ENCODE data around the gene MMS19.

MMS19 gene

DNA sequence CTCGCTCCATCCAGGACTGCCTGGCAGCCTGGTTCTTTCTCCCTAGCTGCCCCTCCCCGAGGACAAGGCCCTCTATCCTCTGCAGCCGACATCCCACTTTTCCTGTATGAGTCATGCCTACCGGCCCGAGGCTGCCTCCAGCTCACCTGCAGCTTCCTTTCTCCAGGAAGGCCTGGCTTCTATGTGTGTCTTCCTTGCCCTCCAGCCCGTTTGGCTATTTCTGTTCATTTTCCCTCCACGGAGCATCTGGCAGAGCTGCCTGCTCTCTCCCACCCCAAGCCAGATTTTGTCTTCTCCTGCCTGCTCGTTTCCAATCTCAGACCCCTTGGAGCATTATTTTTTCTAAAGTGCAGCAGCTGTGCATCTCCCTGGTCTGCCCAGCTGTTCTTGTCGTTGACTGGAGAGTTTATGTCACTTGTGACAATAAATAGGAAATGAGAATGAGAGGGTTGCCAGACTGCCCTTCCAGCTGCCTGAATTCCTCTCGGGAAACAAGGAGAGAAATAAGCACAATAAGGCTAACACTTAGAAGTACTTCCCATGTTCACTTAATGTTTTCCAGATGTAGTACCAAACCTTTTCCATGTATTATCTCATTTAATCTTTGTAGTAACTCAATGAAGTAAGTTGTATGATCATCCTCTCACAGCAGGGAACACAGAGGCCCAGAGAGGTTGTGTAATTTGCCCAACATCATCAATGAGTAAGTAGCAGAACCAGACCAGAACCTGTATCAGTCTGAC lies 20.2 kb upstream of the MMS19 start:
- H3K4me3 Mint-ChIP-seq, result no peak overlapping the region
- no peaks in the 10 kb centered on the region for H3K4me1 Mint-ChIP-seq (ENCODE audit: low read depth)
- DNase-seq (ENCODE audit: low spot score), result no peak
- no peaks in the 10 kb centered on the region for H3K9me3 Mint-ChIP-seq
- no peaks in the 10 kb centered on the region for H3K36me3 Mint-ChIP-seq (ENCODE audit: low read depth)
- peaks cover 32% of the 10 kb centered on the region for H3K27me3 Mint-ChIP-seq (ENCODE audit: low read depth)
- H3K27ac Mint-ChIP-seq, result no peak overlapping the region

DNA sequence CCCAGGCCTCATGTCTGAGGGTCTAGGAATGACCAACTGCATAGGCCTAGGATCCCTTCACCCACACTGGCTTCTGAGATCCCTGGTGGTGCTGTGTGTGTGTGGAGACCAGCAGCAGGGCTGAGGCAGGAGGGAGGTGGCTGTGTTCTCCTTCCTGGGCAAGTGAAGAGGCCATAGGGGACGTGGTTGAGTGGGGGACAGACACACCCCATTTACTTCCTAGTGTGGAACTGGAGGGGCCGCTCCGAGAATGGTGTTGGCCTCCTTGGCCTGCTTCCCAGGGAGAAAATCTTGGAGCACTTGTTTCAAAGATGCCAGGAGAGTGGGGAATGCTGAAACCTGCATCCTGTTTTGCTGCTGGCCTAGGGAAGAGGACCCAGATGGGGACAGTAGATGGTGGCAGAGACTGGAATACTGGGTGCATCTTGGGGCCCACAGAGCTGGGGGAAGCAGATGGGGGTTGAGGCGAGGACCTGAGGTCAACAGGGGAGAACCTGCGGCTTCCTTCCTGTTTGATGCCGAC lies 19.6 kb upstream of the MMS19 start:
- no peak overlapping the region for H3K4me3 Mint-ChIP-seq
- peaks cover 33% of the 10 kb centered on the region for H3K27me3 Mint-ChIP-seq (ENCODE audit: low read depth)
- DNase-seq (ENCODE audit: low spot score), result no peak
- no peaks in the 10 kb centered on the region for H3K36me3 Mint-ChIP-seq (ENCODE audit: low read depth)
- no peaks in the 10 kb centered on the region for H3K9me3 Mint-ChIP-seq
- no peak overlapping the region for H3K27ac Mint-ChIP-seq
- no peaks in the 10 kb centered on the region for H3K4me1 Mint-ChIP-seq (ENCODE audit: low read depth)

GRCh38 chr10:97517096-97517750 lies 19.0 kb upstream of the MMS19 start:
- H3K4me1 Mint-ChIP-seq (ENCODE audit: low read depth), result no peaks in the 10 kb centered on the region
- H3K27me3 Mint-ChIP-seq (ENCODE audit: low read depth), result peaks cover 29% of the 10 kb centered on the region
- H3K9me3 Mint-ChIP-seq, result no peaks in the 10 kb centered on the region
- no peak overlapping the region for H3K27ac Mint-ChIP-seq
- no peaks in the 10 kb centered on the region for H3K36me3 Mint-ChIP-seq (ENCODE audit: low read depth)
- H3K4me3 Mint-ChIP-seq, result no peak overlapping the region
- DNase-seq (ENCODE audit: low spot score), result no peak

DNA sequence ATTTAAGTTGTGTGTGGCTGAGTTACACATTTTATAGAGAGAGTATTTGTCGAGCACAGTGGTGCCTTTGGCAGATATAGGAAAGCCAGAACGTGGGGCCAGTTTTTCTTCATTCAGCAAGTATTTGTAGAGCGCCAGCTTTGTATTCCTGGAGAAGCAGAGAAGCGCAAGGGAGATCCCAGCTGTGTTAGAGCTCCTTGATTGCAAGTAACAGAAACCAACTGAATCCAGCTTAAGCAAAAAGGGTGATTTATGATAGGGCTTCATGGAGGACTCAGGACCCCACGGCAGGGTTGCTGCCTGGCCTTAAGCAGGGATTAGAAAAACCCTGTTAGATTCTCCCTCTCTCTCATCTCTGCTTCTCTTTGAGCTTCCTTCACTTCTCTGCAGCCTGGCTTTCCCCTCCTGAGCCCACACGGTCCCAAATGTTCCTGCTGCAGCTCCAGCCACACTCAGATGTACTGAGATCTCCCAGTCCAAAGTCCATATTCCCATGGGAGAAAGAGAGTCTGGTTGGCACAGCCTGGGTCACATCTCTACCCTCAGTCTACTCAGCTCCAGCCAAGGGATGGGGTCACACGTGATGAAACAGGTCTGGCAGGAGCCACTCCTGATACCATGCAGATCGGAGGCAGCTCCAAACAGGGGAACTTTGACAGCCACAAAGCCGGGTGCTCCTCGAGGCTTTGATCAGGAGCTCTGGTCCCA lies 17.2 kb upstream of the MMS19 start:
- Mint-ChIP-seq H3K27ac (no peak overlapping the region), H3K27me3 (ENCODE audit: low read depth) (peaks cover 28% of the 10 kb centered on the region), H3K4me1 (ENCODE audit: low read depth) (no peaks in the 10 kb centered on the region), H3K36me3 (ENCODE audit: low read depth) (no peaks in the 10 kb centered on the region), H3K9me3 (no peaks in the 10 kb centered on the region), H3K4me3 (no peak overlapping the region)
- DNase-seq (ENCODE audit: low spot score), result no peak

DNA sequence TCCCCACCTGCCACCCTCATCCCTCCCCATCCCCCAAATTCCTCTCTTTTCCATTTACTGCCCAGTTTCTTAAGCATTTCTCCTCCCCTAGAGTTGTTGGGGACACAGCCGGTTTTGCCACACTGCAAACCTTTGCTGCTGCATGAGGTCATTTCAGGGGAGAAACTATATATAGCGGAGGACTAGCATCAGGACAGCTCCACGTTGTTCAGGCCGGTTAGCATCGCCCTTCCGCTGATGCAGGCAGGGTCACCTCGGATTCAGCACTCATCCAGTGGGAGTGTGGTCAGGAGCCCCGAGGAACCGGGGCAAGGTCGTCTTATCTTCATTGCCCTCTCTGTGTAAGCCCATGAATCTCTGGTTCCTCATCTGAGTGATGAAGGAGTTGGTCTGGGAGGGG lies 16.1 kb upstream of the MMS19 start:
- DNase-seq (ENCODE audit: low spot score), result no peak
- H3K36me3 Mint-ChIP-seq (ENCODE audit: low read depth), result no peaks in the 10 kb centered on the region
- no peak overlapping the region for H3K27ac Mint-ChIP-seq
- no peaks in the 10 kb centered on the region for H3K9me3 Mint-ChIP-seq
- H3K4me1 Mint-ChIP-seq (ENCODE audit: low read depth), result no peaks in the 10 kb centered on the region
- H3K4me3 Mint-ChIP-seq, result no peak overlapping the region
- H3K27me3 Mint-ChIP-seq (ENCODE audit: low read depth), result peaks cover 23% of the 10 kb centered on the region

DNA sequence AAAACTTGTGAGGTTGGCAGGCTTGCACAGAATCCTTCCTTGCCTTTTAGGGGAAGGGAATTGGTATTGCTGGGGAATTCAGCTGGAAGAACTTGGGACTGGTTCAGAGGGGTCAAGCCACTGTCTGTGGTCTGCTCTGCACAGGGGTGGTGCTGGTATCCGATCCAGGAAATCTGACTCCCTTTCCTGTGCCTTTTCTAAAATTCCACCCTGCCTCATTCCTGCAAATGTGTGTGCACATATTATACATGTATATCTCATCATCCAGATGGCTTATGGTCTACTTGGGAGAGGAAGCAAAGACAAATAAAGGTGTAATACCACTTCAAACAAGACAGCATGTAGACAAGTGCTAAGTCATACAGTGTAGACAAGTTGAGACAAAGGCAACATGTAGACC lies 14.8 kb upstream of the MMS19 start:
- no peaks in the 10 kb centered on the region for H3K9me3 Mint-ChIP-seq
- no peaks in the 10 kb centered on the region for H3K4me1 Mint-ChIP-seq (ENCODE audit: low read depth)
- no peak overlapping the region for H3K27ac Mint-ChIP-seq
- no peak overlapping the region for H3K4me3 Mint-ChIP-seq
- peaks cover 23% of the 10 kb centered on the region for H3K27me3 Mint-ChIP-seq (ENCODE audit: low read depth)
- no peak for DNase-seq (ENCODE audit: low spot score)
- no peaks in the 10 kb centered on the region for H3K36me3 Mint-ChIP-seq (ENCODE audit: low read depth)

GRCh38 chr10:97511711-97512440 lies 13.7 kb upstream of the MMS19 start:
- no peak for DNase-seq (ENCODE audit: low spot score)
- no peaks in the 10 kb centered on the region for H3K4me1 Mint-ChIP-seq (ENCODE audit: low read depth)
- peaks cover 24% of the 10 kb centered on the region for H3K27me3 Mint-ChIP-seq (ENCODE audit: low read depth)
- H3K9me3 Mint-ChIP-seq, result no peaks in the 10 kb centered on the region
- H3K4me3 Mint-ChIP-seq, result no peak overlapping the region
- H3K27ac Mint-ChIP-seq, result no peak overlapping the region
- no peaks in the 10 kb centered on the region for H3K36me3 Mint-ChIP-seq (ENCODE audit: low read depth)

DNA sequence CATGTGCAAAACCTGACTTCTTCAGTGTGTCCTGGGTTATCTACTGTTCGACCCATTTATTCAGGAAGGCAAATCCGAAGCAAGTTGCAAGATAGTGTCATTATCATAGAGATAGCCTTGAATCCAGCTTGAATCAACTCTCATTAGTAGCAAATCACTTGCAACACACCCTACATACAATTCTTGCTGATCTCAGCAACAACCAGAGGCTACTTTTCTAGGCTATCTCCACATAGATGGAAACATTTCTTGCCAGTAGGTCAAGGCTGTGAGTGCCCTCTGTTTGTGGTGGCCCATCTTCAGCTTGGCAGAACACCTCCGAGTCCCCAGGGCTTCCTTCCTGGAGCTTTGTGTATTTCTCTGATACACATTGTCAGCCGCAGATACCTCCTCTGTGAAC lies 12.5 kb upstream of the MMS19 start:
- no peaks in the 10 kb centered on the region for H3K4me1 Mint-ChIP-seq (ENCODE audit: low read depth)

DNA sequence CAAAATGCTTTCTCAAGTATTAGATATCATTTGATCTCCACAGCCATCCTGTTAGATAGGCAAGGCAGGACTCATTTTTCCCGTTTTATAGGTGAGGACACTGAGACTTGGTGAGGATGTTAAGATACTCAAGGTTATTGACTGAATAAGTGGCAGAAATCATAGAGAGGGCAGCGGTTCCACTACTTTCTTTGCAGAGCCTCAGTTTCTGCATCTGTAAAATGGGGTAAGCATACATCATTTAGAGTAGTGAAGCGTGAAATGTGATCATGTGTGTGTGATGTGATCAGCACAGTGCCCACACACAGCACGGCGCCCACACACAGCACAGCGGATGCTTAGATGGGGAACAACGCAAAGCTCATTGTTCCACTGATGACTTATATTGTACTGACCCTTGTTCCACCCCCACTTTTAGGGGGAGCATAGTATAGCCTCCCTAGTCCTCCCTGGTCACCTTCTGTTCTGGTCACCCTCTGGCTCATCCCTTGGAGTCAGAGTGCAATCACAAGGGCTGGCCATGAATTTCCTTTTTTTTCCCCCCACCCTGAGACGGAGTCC lies 11.0 kb upstream of the MMS19 start:
- Mint-ChIP-seq H3K4me3 (no peak overlapping the region), H3K27ac (no peak overlapping the region), H3K27me3 (ENCODE audit: low read depth) (peaks cover 17% of the 10 kb centered on the region), H3K36me3 (ENCODE audit: low read depth) (no peaks in the 10 kb centered on the region), H3K4me1 (ENCODE audit: low read depth) (no peaks in the 10 kb centered on the region), H3K9me3 (no peaks in the 10 kb centered on the region)
- no peak for DNase-seq (ENCODE audit: low spot score)

More for the DNA sequence above, 12.5 kb upstream of the MMS19 start:
- H3K36me3 Mint-ChIP-seq (ENCODE audit: low read depth), result no peaks in the 10 kb centered on the region
- no peak overlapping the region for H3K4me3 Mint-ChIP-seq
- H3K9me3 Mint-ChIP-seq, result no peaks in the 10 kb centered on the region
- no peak overlapping the region for H3K27ac Mint-ChIP-seq
- no peak for DNase-seq (ENCODE audit: low spot score)
- peaks cover 30% of the 10 kb centered on the region for H3K27me3 Mint-ChIP-seq (ENCODE audit: low read depth)

DNA sequence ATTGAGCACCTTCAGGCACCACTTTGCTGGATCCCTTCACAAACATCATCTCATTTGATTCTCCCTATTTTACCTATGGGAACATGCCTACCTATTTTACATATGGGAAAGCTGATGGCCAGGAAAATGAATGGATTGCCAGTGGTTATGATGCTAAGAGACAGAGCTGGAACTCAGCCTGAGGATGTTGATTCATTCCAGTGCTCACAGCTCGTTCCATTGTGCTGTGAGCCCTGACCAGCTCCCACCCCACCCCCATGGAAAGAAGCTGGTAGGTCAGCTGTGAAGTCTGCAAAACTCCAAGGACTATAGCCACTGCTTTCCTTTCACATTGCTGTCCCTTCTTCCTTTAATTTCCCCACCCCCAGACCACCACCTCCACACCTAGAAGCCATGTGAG lies 10.1 kb upstream of the MMS19 start:
- Mint-ChIP-seq H3K27ac (no peak overlapping the region), H3K4me1 (ENCODE audit: low read depth) (no peaks in the 10 kb centered on the region)
- no peak for DNase-seq (ENCODE audit: low spot score)

GRCh38 chr10:97506199-97506991 lies 8.2 kb upstream of the MMS19 start:
- Mint-ChIP-seq H3K36me3 (ENCODE audit: low read depth) (no peaks in the 10 kb centered on the region), H3K9me3 (no peaks in the 10 kb centered on the region), H3K4me3 (no peak overlapping the region), H3K27ac (no peak overlapping the region), H3K4me1 (ENCODE audit: low read depth) (no peaks in the 10 kb centered on the region), H3K27me3 (ENCODE audit: low read depth) (peaks cover 30% of the 10 kb centered on the region)
- no peak for DNase-seq (ENCODE audit: low spot score)

More for the DNA sequence above, 10.1 kb upstream of the MMS19 start:
- no peak overlapping the region for H3K4me3 Mint-ChIP-seq
- peaks cover 16% of the 10 kb centered on the region for H3K27me3 Mint-ChIP-seq (ENCODE audit: low read depth)
- no peaks in the 10 kb centered on the region for H3K9me3 Mint-ChIP-seq
- H3K36me3 Mint-ChIP-seq (ENCODE audit: low read depth), result no peaks in the 10 kb centered on the region

GRCh38 chr10:97505152-97505551 lies 6.9 kb upstream of the MMS19 start:
- H3K27me3 Mint-ChIP-seq (ENCODE audit: low read depth), result peaks cover 42% of the 10 kb centered on the region
- no peaks in the 10 kb centered on the region for H3K36me3 Mint-ChIP-seq (ENCODE audit: low read depth)
- no peaks in the 10 kb centered on the region for H3K9me3 Mint-ChIP-seq
- H3K4me1 Mint-ChIP-seq (ENCODE audit: low read depth), result no peaks in the 10 kb centered on the region
- no peak overlapping the region for H3K27ac Mint-ChIP-seq
- no peak for DNase-seq (ENCODE audit: low spot score)
- no peak overlapping the region for H3K4me3 Mint-ChIP-seq

GRCh38 chr10:97503406-97503805 lies 5.2 kb upstream of the MMS19 start:
- H3K4me1 Mint-ChIP-seq (ENCODE audit: low read depth), result no peaks in the 10 kb centered on the region
- no peaks in the 10 kb centered on the region for H3K9me3 Mint-ChIP-seq
- H3K36me3 Mint-ChIP-seq (ENCODE audit: low read depth), result no peaks in the 10 kb centered on the region
- peaks cover 48% of the 10 kb centered on the region for H3K27me3 Mint-ChIP-seq (ENCODE audit: low read depth)
- DNase-seq (ENCODE audit: low spot score), result no peak
- H3K27ac Mint-ChIP-seq, result no peak overlapping the region
- H3K4me3 Mint-ChIP-seq, result no peak overlapping the region

Data from T-helper 2 cell treated with Interferon-gamma antibody and Interleukin-4, amounts not matched to agents 5 μg/mL and 100 μg/mL, for 36 hours (primary cell).